Hepatocyte (in vitro differentiated cells): ENCODE results near the gene AAK1.

Experiments
- EZH2phosphoT487 ChIP-seq: fragments of 200-600 bp; sonication (generic); IDR thresholded peaks from one replicate; pipeline ENCODE4 v1.6.1; 2018; ENCODE audit warnings: antibody characterized with exemption, mild to moderate bottlenecking, low read depth, moderate library complexity; ENCODE audit not compliant: unreplicated experiment, severe bottlenecking
- TF ChIP-seq, protein P1 (sequence below): fragments of 200-600 bp; sonication (generic); IDR thresholded peaks from 2 replicates; pipeline ENCODE4 v1.5.1; 2016; ENCODE audit warnings: antibody characterized with exemption, mild to moderate bottlenecking; ENCODE audit not compliant: poor library complexity

DNA sequence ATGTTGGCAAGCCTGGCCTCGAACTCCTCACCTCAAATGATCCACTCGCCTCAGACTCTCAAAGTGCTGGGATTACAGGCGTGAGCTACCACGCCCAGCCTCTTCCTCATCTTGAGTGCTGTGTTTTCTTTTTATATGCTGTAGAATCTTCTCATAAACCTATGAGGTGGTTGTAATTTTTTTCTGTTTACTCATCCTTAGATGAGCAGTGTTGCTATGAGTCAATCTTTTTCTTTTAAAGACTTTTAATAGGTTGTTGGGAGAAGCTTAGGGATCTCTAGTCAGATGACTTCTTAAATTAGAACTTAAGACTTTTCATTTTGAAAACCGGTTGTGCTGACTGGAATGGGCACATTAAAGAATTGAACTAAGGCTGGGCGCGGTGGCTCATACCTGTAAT, 8.7 kb upstream of the AAK1 start:
- TF ChIP-seq, protein P1, sequence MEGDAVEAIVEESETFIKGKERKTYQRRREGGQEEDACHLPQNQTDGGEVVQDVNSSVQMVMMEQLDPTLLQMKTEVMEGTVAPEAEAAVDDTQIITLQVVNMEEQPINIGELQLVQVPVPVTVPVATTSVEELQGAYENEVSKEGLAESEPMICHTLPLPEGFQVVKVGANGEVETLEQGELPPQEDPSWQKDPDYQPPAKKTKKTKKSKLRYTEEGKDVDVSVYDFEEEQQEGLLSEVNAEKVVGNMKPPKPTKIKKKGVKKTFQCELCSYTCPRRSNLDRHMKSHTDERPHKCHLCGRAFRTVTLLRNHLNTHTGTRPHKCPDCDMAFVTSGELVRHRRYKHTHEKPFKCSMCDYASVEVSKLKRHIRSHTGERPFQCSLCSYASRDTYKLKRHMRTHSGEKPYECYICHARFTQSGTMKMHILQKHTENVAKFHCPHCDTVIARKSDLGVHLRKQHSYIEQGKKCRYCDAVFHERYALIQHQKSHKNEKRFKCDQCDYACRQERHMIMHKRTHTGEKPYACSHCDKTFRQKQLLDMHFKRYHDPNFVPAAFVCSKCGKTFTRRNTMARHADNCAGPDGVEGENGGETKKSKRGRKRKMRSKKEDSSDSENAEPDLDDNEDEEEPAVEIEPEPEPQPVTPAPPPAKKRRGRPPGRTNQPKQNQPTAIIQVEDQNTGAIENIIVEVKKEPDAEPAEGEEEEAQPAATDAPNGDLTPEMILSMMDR = no peak
- TF ChIP-seq EZH2phosphoT487 = no peak
